Transverse colon (tissue), 4 donors: ENCODE results near the gene KTN1.

Experiments
- EP300 ChIP-seq: sonication (generic); formaldehyde crosslinking; IDR thresholded peaks from one replicate; pipeline ENCODE4 v1.6.1; 2017; ENCODE audit warnings: antibody characterized with exemption, low read depth
- POLR2A ChIP-seq: fragments of 450-650 bp; IDR thresholded peaks from one replicate; pipeline ENCODE4 v1.6.1; 2016; ENCODE audit warnings: antibody characterized with exemption, mild to moderate bottlenecking, moderate library complexity
- POLR2AphosphoS5 ChIP-seq, 3 donors: sonication (generic); formaldehyde crosslinking; IDR thresholded peaks; one replicate each; pipeline ENCODE4 v1.6.1; 2016; ENCODE audit warnings: antibody characterized with exemption in 3 of 3
- TF ChIP-seq, protein P1 (sequence below), 5 experiments: fragments of 200-600 bp in 3 of 5; fragments of 450-650 bp in 2 of 5; sonication (generic) in 3 of 5; IDR thresholded peaks; 1 replicate in 2 of 5; 2 replicates in 3 of 5; pipeline ENCODE4 v1.5.1; 2016 to 2017; ENCODE audit warnings: antibody characterized with exemption in 5 of 5, inconsistent platforms in 3 of 5, mild to moderate bottlenecking in 2 of 5, moderate library complexity in 1 of 5

DNA sequence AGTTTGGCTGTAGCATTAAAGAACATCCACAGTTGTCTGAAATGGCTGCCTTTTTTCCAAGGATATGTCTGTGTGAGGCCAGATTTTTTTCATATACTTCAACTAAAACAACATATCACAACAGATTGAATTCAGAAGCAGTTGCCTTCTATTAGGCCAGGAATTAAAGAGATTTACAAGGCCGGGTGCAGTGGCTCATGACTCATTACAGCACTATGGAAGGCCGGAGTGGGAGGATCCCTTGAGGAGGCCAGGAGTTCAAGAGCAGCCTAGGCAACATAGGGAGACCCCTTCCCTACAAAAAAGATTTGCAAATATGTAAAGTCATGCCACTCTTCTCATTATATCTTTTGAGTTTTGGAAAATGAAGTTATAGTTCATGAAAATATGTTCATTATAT lies 108.6 kb downstream of the KTN1 start:
- TF ChIP-seq POLR2A, result no peak
- TF ChIP-seq, protein P1, sequence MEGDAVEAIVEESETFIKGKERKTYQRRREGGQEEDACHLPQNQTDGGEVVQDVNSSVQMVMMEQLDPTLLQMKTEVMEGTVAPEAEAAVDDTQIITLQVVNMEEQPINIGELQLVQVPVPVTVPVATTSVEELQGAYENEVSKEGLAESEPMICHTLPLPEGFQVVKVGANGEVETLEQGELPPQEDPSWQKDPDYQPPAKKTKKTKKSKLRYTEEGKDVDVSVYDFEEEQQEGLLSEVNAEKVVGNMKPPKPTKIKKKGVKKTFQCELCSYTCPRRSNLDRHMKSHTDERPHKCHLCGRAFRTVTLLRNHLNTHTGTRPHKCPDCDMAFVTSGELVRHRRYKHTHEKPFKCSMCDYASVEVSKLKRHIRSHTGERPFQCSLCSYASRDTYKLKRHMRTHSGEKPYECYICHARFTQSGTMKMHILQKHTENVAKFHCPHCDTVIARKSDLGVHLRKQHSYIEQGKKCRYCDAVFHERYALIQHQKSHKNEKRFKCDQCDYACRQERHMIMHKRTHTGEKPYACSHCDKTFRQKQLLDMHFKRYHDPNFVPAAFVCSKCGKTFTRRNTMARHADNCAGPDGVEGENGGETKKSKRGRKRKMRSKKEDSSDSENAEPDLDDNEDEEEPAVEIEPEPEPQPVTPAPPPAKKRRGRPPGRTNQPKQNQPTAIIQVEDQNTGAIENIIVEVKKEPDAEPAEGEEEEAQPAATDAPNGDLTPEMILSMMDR (IDR thresholded peaks at IDR 0.05), result no peak
- TF ChIP-seq POLR2AphosphoS5 (IDR thresholded peaks at IDR 0.05), result no peak
- TF ChIP-seq EP300, result no peak
